IPS-18c (cell line): ENCODE results near the gene WIZ.
"Not testable (repeated sequence)": the region's sequence is repeated elsewhere in the genome, so short reads cannot be mapped to it uniquely, and the experiment has no call there.

Experiments used
- H3K4me3 ChIP-seq: 2 replicates; pipeline ENCODE4 v1.7.0; 2013; ENCODE audit warnings: low read depth, mild to moderate bottlenecking, low read length, moderate library complexity; ENCODE audit not compliant: insufficient read depth
- H3K9me3 ChIP-seq: one replicate; pipeline ENCODE4 v1.6.1; 2013; ENCODE audit warnings: mild to moderate bottlenecking, low read length, moderate library complexity; ENCODE audit not compliant: control insufficient read depth, insufficient read depth

The WIZ gene

GRCh38 chr19:15449620-15450527, at the start of gene WIZ:
Gene WIZ (minus strand): TSS chr19:15449956. CDS start chr19:15448307, 1,649 bp downstream.
- H3K4me3 ChIP-seq = peak within 1 kb of the TSS; percentile 72
- peaks cover 2% of the 10 kb centered on the region for H3K9me3 ChIP-seq

GRCh38 chr19:15498910-15499309, 49.2 kb upstream of the WIZ start:
- Histone ChIP-seq H3K9me3 (no peaks in the 10 kb centered on the region), H3K4me3 (no peak overlapping the region; the same call in 1 of the 2 replicates)

- Histone ChIP-seq H3K9me3 (no peaks in the 10 kb centered on the region), H3K4me3 (no peak overlapping the region; the same call in 1 of the 2 replicates)
Measured at GRCh38 chr19:15498156-15498858, 48.6 kb upstream of the WIZ start.

- Histone ChIP-seq H3K4me3 (no peak overlapping the region), H3K9me3 (no peaks in the 10 kb centered on the region)
Measured at GRCh38 chr19:15495151-15495550, 45.4 kb upstream of the WIZ start.

GRCh38 chr19:15488489-15489226, 38.9 kb upstream of the WIZ start:
- no peaks in the 10 kb centered on the region for H3K9me3 ChIP-seq
- no peak overlapping the region for H3K4me3 ChIP-seq

GRCh38 chr19:15487038-15487437, 37.3 kb upstream of the WIZ start:
- Histone ChIP-seq H3K9me3 (no peaks in the 10 kb centered on the region), H3K4me3 (no peak overlapping the region)

- not testable (repeated sequence) for H3K4me3 ChIP-seq, H3K9me3 ChIP-seq
Measured at GRCh38 chr19:15485768-15486167, 36.0 kb upstream of the WIZ start.

GRCh38 chr19:15480996-15481395, 31.2 kb upstream of the WIZ start:
- not testable (repeated sequence) for H3K9me3 ChIP-seq, H3K4me3 ChIP-seq

GRCh38 chr19:15479391-15480345, 29.9 kb upstream of the WIZ start, which contains the start of gene PGLYRP2:
Gene PGLYRP2 (minus strand): TSS chr19:15479501. CDS start chr19:15479371, 130 bp downstream.
- Histone ChIP-seq H3K4me3 (no peak within 1 kb of the TSS), H3K9me3 (peaks cover 2% of the 10 kb centered on the region)

- H3K9me3 ChIP-seq = peaks cover 2% of the 10 kb centered on the region
- no peak overlapping the region for H3K4me3 ChIP-seq
Measured at GRCh38 chr19:15476325-15476724, 26.6 kb upstream of the WIZ start.

- Histone ChIP-seq H3K4me3 (no peak overlapping the region), H3K9me3 (peaks cover 2% of the 10 kb centered on the region)
Measured at GRCh38 chr19:15475611-15476010, 25.9 kb upstream of the WIZ start.

- Histone ChIP-seq H3K9me3 (no peaks in the 10 kb centered on the region), H3K4me3 (no peak overlapping the region)
Measured at GRCh38 chr19:15475169-15475568, 25.4 kb upstream of the WIZ start.

GRCh38 chr19:15473821-15474220, 24.1 kb upstream of the WIZ start:
- H3K4me3 ChIP-seq, H3K9me3 ChIP-seq: not testable (repeated sequence)

- Histone ChIP-seq H3K9me3 (no peaks in the 10 kb centered on the region), H3K4me3 (peak overlapping the region; percentile 22; the same call in 1 of the 2 replicates)
Measured at GRCh38 chr19:15471639-15472101, 21.9 kb upstream of the WIZ start.

GRCh38 chr19:15469513-15470297, 19.9 kb upstream of the WIZ start:
- Histone ChIP-seq H3K4me3 (peak overlapping the region; percentile 60), H3K9me3 (no peaks in the 10 kb centered on the region)
